GM21390 (cell line): ENCODE data around the gene CA7.

Source experiments
- ATAC-seq: cut with Tn5 transposase; IDR thresholded peaks from one replicate; pipeline ENCODE4 v1.9.1; 2021; ENCODE audit not compliant: unreplicated experiment

The CA7 gene

GRCh38 chr16:66872943-66873684 is 28.9 kb downstream of the CA7 start:
- ATAC-seq = peak; percentile 92

DNA sequence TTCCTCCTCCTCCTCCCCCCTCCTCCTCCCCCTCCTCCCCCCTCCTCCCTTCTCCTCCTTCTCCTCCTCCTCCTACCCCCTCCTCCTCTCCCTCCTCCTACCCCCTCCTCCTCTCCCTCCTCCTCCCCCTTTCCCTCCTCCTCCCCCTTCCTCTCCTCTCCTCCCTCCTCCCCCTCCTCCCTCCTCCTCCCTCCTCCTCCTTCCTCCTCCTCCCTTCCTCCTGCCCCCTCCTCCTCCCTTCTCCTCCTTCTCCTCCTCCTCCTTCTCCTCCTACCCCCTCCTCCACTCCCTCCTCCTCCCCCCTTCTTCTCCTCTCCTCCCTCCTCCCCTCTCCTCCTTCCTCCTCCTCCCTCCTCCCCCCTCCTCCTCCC is 29.5 kb downstream of the CA7 start:
- no peak for ATAC-seq

DNA sequence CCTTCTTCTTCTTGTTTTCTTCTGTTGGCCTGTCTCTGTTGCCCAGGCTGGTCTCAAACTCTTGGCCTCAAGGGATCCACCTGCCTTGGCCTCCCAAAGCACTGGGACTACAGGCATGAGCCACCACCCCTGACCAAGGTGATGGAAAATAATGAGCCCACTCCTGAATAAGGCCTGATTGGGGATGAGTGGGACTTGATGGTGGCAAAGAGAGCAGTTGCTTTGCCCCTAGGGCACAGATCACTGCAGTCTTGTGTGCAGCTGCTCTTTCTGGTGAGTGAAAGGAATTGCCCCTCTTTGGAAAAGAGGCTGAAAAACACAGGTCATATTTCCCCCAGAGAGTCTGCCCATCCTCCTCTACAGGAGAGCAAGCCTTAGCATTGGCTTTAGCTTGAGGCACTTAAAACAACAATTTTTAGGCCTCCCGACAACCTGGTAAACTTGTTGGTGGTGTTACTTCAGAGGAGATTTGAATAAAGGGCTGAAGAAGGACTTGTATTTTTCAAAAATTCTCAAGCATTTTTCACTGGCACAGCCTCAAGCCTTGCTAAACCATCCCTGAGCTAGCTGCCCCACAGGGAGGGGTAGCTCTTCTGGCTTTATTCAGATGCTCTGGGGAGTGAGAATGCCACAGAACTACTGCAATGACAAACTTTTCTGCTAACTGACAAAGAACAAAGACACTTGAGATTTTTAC is 30.0 kb downstream of the CA7 start:
- no peak for ATAC-seq

DNA sequence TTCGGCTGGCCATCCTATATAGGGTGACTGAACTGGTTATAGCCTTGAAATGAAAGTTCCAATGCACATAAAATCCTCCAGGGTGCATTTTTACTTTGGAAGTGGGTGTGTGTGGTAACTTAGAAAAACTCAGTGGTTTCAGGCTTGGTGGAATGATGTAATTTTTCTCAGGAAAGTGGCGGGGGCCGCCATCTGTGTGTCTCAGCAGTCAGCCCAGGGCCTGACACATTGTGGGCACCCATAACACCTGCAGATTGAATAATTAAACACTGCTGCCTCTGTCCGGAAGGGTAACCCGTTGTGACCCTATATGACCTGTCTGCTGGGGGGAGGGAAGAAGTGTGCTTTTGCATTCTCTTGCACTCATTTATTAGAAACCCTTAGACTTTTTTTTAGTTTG is 33.9 kb downstream of the CA7 start:
- no peak for ATAC-seq

DNA sequence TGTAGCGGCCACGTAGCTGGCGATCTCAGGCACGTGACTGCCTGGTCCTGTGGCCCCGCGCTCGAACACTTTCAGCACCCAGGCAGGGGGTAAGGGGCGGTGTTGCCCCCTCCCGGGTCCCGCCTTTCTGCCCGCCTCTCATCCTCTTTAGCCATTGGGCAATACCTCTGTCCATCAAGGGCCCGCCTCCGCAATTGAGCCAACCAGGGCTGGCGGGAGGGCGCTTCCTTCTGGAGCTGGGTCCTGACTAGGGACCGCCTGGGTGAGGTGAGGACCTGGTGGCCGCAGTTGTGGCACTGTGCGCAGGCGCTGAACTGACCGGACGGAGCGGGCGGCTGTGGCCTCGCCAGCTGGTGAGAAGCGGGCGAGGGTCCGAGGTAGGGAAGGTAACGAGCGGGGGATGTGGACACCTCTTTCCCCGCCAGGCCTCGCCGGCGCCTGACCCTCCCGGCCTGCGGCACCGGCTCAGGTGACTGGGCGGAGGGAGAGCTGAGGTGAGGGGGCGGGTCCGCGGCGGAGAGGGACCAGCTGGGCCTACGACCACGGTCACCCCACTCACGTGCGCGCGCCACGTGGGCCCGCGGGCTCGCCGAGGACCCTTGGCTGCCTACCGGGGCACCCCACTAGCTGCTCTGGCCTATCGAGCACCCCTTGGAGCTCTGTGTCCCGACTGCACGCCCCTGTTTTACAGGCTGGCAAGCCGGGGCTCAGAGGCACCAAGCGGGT is 36.2 kb downstream of the CA7 start, which contains the start of gene PDP2:
Gene PDP2, plus strand, starts transcription at position 228 of the 726 bp plus-strand sequence. CDS start 3,770 bp downstream, outside the sequence.
- peak; percentile 96 for ATAC-seq

- ATAC-seq = no peak
Measured at GRCh38 chr16:66881014-66881417, 36.8 kb downstream of the CA7 start.

GRCh38 chr16:66881560-66881959 is 37.3 kb downstream of the CA7 start:
- ATAC-seq = no peak

DNA sequence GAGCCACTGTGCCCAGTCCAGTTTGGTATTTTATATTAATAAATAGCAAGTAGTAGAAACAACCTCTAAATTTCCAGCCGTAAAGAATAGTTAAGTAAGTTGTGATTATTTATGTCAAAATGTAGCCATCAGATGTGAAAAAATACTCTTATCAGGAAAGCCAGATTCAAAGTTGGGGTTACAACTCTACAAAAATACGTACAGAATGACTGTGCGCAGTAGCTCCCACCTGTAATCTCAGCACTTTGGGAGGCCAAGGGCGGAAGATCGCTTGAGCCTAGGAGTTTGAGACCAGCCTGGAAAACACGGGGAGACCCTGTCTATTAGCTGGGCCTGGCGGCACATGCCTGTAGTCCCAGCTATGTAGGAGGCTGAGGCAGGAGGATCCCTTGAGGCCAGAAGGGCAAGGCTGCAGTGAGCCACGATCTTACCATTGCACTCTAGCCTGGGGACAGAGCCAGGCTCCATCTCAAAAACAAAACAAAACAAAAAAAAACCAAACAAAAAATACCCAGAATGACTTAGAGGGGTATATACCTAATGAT is 37.8 kb downstream of the CA7 start:
- no peak for ATAC-seq

DNA sequence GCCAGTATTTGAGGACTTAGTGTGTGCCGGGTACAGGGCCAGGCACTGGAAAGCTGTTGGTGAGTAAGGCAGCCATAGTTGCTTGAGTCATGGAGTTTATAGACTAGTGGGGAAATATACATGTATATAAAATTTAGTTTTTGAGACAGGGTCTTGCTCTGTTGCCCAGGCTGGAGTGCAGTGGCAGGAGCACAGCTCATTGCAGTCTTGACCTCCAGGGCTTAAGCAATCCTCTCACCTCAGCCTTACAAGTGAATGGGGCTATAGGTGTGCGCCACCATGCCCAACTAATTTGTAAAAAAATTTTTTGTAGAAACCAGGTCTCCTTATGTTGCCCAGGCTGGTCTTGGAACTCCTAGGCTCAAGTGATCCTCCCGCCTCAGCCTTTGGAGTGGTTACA is 38.5 kb downstream of the CA7 start:
- no peak for ATAC-seq

DNA sequence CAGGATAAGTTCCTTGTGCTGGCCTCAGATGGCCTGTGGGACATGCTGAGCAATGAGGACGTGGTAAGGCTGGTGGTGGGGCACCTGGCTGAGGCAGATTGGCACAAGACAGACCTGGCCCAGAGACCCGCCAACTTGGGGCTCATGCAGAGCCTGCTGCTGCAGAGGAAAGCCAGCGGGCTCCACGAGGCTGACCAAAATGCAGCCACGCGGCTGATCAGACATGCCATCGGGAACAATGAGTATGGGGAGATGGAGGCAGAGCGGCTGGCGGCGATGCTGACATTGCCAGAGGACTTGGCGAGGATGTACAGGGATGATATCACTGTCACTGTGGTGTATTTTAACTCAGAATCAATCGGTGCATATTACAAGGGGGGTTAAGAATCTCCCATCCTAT is 41.3 kb downstream of the CA7 start:
- no peak for ATAC-seq

- ATAC-seq = no peak
Measured at GRCh38 chr16:66886321-66886720, 42.1 kb downstream of the CA7 start.

DNA sequence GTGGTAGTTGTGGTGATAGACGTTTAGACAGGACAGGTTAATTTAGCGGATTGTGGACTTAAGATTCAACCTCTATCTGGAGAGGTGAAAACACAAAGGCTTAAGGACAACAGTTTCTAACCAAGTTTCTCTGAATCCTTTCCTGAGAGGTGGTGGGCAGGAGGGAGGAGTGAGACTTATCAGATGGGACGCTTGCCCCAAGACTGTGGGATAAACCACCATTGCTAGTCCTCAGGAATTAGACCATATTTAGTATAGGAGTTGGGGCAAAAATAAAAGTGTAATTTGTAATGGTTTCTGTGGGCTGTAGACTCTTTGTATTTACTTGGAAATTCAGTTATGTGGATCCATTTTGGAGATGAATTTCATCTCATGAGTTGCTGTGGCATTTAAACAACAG is 42.7 kb downstream of the CA7 start:
- no peak for ATAC-seq

DNA sequence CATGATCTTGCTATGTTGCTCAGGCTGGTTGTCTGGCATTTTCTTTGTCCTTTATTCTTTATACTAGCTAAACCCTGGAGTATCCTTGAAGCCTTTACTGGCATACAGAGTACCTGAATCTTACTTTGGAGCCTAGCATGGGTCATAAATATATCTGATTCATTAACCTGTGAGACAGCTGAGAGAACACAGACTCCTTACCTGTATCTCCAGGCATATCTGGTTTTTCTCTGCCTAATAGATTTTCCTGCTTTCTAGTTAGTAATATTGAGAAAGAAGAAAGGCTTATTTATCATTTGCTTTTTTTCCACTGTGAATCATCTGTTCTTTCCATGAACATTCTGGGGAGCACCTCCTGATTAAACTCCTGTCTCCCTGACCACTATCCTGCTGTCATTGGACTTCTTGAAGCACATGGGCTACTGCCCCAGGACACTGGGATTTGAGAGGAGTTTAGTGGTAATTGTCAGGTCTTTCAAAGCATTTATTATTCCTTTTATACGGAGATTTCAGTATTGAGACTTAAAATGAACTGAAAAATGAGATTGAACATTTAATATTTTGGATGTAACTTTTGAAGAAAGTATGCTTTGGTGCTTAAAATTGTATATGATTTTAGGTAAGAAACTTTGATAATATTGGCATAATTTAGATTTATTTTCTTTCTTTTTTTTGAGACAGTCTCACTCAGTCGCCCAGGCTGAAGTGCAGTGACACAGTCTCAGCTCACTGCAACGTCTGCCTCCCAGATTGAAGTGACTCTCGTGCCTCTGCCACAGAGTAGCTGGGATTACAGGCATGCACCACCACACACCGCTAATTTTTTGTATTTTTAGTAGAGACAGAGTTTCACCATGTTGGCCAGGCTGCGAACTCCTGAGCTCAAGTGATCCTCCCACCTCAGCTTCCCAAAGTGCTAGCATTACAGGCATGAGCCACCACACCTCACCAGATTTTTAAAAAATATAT is 44.7 kb downstream of the CA7 start:
- ATAC-seq = no peak

GRCh38 chr16:66889622-66890021 is 45.4 kb downstream of the CA7 start:
- no peak for ATAC-seq

DNA sequence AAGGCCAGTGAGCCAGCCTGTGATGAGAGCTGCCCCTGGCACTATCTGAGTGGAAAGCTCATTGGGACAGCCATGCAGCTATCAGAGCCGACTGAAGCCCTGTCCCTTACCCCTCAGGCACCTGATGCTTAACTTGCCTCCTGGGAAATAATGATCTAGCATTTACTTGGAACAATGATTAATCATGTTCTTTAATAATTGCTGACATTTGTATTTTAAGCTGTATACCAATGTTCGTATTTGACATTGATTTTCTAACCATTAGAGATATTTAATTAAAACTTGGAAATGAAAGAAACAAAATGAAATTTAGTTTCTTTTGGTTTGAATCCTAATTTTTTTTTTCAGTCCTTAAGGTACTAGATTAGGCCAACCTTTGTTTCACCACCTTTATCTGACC is 46.6 kb downstream of the CA7 start:
- no peak for ATAC-seq

DNA sequence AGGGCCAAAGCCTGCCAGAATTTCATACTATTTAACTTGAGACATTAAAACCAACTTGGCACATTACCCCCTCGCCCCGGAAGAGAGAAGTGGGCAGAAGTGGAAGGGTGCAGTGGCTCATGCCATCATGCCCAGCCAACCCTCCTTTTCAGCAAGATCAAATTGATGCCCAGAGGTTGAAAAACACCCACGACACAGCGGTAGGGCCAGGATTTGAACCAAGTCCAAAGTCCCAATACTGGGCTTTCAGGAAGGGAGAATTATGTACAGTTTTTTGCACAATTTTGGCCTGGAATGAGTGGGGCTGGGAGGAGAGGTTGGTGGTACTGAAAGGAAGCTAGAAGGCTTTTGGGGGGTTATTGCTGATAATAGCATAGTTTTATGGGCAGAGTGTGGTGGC is 47.1 kb downstream of the CA7 start:
- no peak for ATAC-seq

GRCh38 chr16:66891797-66892196 is 47.6 kb downstream of the CA7 start:
- ATAC-seq = no peak

GRCh38 chr16:66894055-66894454 is 49.8 kb downstream of the CA7 start:
- ATAC-seq = no peak

DNA sequence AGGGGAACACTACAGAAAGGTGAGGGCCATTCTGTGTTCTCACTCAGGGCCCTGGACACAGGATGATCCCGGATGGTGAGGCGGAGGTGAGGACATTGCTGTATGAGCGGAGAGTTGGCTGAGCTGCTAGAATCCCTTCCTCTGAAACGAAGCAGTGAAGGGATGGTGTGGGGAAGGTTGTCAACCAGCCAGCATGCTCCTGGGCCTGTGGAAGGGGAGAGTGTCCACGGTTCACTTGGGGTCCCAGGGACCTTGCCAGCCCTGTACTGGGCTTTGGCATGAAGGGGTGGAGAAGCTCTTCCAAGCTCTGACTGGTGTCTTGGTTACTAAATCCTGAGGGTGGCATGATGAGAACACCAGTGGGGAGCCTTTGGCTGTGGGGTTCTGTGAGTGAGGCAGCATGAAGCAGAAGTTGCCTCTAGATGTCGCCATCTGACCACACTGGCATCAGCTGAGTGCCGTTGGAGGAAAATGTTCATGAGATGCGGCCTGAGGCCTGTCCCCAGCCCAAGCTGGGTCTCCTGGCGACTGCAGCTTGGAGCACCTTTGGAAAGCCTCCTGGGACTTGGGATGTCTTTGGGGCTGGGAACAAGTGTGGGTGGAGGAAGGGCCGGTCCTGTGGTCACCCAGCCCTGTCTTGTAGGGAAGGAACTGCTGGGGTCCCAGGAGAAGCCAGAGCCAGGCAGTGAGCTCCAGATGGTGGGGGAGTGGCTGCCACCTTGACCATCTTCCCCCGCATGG is 50.9 kb downstream of the CA7 start:
- ATAC-seq = peak; percentile 69

DNA sequence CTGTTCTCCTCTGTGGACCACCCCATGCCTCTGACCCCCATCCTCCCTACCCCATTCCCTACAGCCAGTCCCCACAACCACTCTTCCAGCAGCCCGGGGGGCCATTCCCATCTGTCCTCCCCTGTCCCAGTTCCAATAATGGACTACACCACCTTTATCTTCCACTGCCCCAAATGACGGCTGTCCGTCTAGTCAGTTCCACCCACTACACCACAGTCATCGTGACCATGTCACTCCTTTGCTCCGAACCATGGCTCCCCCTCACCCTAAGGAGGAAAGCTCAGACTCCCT is 51.4 kb downstream of the CA7 start:
- no peak for ATAC-seq
